ENCODE data around the gene BSDC1.
A peak's percentile ranks its signal among the peaks of the same experiment; 100 is the strongest.

BSDC1 gene

GRCh38 chr1:32321712-32322291 is 72.4 kb downstream of the BSDC1 start:
- TF ChIP-seq CTCF (IDR thresholded peaks at IDR 0.05; ENCODE audit: insufficient read depth, low read length, poor library complexity, severe bottlenecking) = no peak
- Histone ChIP-seq H3K4me3 (replicated peaks; ENCODE audit: low read depth, low read length) (no peak overlapping the region), H3K36me3 (ENCODE audit: control insufficient read depth, insufficient read depth, low read length) (peaks cover 5% of the 10 kb centered on the region), H3K27me3 (replicated peaks; ENCODE audit: control insufficient read depth, insufficient read depth, low read length) (no peaks in the 10 kb centered on the region)
- no peak for DNase-seq (ENCODE audit: extremely low read depth, insufficient read length)

DNA sequence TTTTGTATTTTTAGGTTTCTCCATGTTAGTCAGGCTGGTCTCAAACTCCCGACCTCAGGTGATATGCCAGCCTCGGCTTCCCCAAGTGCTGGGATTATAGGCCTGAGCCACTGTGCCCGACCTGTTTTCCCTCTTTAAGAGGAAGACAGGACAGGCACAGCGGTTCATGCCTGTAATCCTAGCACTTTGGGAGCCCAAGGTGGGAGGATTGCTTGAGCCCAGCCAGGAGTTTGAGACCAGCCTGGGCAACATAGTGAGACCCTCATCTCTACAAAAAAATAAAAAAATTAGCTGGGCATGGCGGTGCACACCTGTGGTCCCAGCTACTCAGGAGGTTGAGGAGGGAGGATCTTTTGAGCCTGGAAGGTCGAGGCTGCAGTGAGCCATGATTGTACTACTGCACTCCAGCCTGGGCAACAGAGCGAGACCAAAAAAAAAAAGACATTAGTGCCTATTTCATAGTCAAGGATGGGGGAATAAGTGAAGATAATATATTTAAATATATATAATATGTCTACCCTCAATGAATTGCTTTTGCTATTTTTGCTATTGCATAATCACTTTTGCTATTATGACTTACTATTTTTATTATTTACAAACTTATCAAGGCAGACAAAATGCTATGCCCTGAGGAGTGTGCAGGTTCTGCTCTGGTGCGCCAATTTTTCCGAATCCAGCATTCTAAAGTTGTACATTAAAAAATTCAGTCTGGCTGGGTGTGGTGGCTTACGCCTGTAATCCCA is 75.9 kb downstream of the BSDC1 start:
- Histone ChIP-seq H3K36me3 (ENCODE audit: control insufficient read depth, insufficient read depth, low read length) (peaks cover 2% of the 10 kb centered on the region), H3K4me3 (replicated peaks; ENCODE audit: low read depth, low read length) (no peak overlapping the region), H3K27me3 (replicated peaks; ENCODE audit: control insufficient read depth, insufficient read depth, low read length) (no peaks in the 10 kb centered on the region)
- TF ChIP-seq CTCF (IDR thresholded peaks at IDR 0.05; ENCODE audit: insufficient read depth, low read length, poor library complexity, severe bottlenecking) = no peak
- DNase-seq (ENCODE audit: extremely low read depth, insufficient read length) = no peak

DNA sequence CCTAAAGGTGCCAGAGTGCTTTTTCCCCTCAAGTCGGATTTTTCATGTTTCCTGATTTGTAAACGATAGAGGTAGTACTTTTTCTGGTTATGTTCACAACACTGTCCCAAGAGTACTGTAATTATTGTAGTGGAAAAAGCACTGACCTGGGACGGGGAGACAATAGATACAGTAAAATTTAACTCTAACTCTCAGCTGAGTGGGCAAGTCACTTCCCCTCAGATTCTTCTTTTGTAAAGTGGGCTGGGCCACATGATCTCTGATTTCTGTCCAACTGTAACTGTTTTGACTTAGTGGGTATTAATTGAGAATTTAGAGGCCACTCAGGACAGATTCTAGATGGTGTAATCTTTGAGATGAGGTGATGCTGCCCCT is 77.4 kb downstream of the BSDC1 start:
- Histone ChIP-seq H3K4me3 (replicated peaks; ENCODE audit: low read depth, low read length) (no peak overlapping the region), H3K27me3 (replicated peaks; ENCODE audit: control insufficient read depth, insufficient read depth, low read length) (no peaks in the 10 kb centered on the region), H3K36me3 (ENCODE audit: control insufficient read depth, insufficient read depth, low read length) (peaks cover 2% of the 10 kb centered on the region)
- TF ChIP-seq CTCF (IDR thresholded peaks at IDR 0.05; ENCODE audit: insufficient read depth, low read length, poor library complexity, severe bottlenecking) = no peak
- peak; percentile 49 for DNase-seq (ENCODE audit: extremely low read depth, insufficient read length)

All from GM06990 (cell line).